ENCODE results near the gene RNF149.

DNA sequence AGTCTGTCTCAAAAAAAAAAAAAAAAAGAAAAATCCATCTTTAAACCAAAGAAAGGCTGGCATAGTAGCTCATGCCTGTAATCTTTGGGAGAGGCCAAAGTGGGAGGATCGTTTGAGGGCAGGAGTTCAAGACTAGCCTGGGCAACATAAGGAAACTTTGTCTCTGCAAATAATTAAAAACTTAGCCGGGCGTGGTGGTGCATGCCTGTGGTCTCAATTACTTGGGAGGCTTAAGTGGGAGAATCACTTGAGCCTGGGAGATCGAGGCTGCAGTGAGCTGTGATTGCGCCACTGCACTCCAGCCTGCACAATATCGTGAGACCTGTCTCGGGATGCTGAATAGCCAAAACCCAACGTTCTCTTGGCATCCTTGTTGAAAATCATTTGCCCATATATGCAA is 49.7 kb downstream of the RNF149 start:
- TF ChIP-seq, protein P1, sequence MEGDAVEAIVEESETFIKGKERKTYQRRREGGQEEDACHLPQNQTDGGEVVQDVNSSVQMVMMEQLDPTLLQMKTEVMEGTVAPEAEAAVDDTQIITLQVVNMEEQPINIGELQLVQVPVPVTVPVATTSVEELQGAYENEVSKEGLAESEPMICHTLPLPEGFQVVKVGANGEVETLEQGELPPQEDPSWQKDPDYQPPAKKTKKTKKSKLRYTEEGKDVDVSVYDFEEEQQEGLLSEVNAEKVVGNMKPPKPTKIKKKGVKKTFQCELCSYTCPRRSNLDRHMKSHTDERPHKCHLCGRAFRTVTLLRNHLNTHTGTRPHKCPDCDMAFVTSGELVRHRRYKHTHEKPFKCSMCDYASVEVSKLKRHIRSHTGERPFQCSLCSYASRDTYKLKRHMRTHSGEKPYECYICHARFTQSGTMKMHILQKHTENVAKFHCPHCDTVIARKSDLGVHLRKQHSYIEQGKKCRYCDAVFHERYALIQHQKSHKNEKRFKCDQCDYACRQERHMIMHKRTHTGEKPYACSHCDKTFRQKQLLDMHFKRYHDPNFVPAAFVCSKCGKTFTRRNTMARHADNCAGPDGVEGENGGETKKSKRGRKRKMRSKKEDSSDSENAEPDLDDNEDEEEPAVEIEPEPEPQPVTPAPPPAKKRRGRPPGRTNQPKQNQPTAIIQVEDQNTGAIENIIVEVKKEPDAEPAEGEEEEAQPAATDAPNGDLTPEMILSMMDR (IDR thresholded peaks at IDR 0.05 in 2 of 3, conservative IDR thresholded peaks at IDR 0.05 in 1 of 3; ENCODE audit: borderline replicate concordance in 1 of 3, insufficient read depth in 1 of 3, low read depth in 2 of 3, low read length in 2 of 3) = no peak
- TF ChIP-seq SP1 (IDR thresholded peaks at IDR 0.05; ENCODE audit: low read depth) (no peak), RAD21 (IDR thresholded peaks at IDR 0.05; ENCODE audit: low read depth) (no peak), POLR2AphosphoS5 (IDR thresholded peaks at IDR 0.05; ENCODE audit: low read depth, low read length) (no peak), JUND (IDR thresholded peaks at IDR 0.05) (no peak), POLR2A (IDR thresholded peaks at IDR 0.05; ENCODE audit: borderline replicate concordance, extremely low read depth, insufficient read depth, insufficient read length) (no peak), ELF1 (IDR thresholded peaks at IDR 0.05; ENCODE audit: borderline replicate concordance, low read depth) (no peak), TCF7L2 (IDR thresholded peaks at IDR 0.05; ENCODE audit: borderline replicate concordance, extremely low read depth, insufficient read depth, insufficient read length) (no peak), ZNF274 (IDR thresholded peaks at IDR 0.05; ENCODE audit: low read depth, low read length) (no peak), EZH2 (IDR thresholded peaks at IDR 0.05) (no peak), EZH2phosphoT487 (IDR thresholded peaks at IDR 0.05; ENCODE audit: borderline replicate concordance) (no peak)
- TF ChIP-seq, protein P2, sequence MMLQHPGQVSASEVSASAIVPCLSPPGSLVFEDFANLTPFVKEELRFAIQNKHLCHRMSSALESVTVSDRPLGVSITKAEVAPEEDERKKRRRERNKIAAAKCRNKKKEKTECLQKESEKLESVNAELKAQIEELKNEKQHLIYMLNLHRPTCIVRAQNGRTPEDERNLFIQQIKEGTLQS (IDR thresholded peaks at IDR 0.05) = no peak

All from HCT116 (cell line).